ENCODE measurements around the gene SSC5D. TPM values are rescaled to one million over a fixed set of nuclear protein-coding genes. Genes with fewer than 3 reads are reported as not detected.

SSC5D gene
- total RNA-seq, 1 experiment from 2014 or later = 3.2 TPM

- 0 out of 2 replicates have a peak, but pooled peaks cover 2% of the 10 kb centered on the region for H3K4me1 ChIP-seq (ENCODE audit: insufficient read depth, low read length)
- no peak overlapping the region for H4K91ac ChIP-seq (ENCODE audit: insufficient read length, low read depth, low read length)
- no peak overlapping the region for H3K23ac ChIP-seq (ENCODE audit: insufficient read length, low read depth, low read length)
- H2BK5ac ChIP-seq (ENCODE audit: insufficient read length, low read length) = no peak overlapping the region
- H4K20me1 ChIP-seq (ENCODE audit: control insufficient read depth, insufficient read depth, insufficient read length) = no peaks in the 10 kb centered on the region
- peaks cover 20% of the 10 kb centered on the region; the same call in 1 of the 2 replicates for H3K27me3 ChIP-seq (ENCODE audit: insufficient read depth, low read length)
- no peak overlapping the region for H3T11ph ChIP-seq (ENCODE audit: low read length)
- H3K79me2 ChIP-seq (ENCODE audit: insufficient read depth, low read length) = no peaks in the 10 kb centered on the region
- H3K9me3 ChIP-seq (ENCODE audit: control insufficient read depth, low read depth, low read length) = no peaks in the 10 kb centered on the region
- no peak overlapping the region for H3K27ac ChIP-seq (ENCODE audit: insufficient read length, low read depth, low read length)
- TF ChIP-seq, protein P1, sequence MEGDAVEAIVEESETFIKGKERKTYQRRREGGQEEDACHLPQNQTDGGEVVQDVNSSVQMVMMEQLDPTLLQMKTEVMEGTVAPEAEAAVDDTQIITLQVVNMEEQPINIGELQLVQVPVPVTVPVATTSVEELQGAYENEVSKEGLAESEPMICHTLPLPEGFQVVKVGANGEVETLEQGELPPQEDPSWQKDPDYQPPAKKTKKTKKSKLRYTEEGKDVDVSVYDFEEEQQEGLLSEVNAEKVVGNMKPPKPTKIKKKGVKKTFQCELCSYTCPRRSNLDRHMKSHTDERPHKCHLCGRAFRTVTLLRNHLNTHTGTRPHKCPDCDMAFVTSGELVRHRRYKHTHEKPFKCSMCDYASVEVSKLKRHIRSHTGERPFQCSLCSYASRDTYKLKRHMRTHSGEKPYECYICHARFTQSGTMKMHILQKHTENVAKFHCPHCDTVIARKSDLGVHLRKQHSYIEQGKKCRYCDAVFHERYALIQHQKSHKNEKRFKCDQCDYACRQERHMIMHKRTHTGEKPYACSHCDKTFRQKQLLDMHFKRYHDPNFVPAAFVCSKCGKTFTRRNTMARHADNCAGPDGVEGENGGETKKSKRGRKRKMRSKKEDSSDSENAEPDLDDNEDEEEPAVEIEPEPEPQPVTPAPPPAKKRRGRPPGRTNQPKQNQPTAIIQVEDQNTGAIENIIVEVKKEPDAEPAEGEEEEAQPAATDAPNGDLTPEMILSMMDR (conservative IDR thresholded peaks at IDR 0.05) = no peak
- WGBS (ENCODE audit: extremely low coverage, insufficient read length, low lambda C conversion rate) = no CpG with 5 or more reads among the region's 12 CpGs
- peaks cover 4% of the 10 kb centered on the region for H3K23me2 ChIP-seq (ENCODE audit: insufficient read length, low read depth, low read length, poor library complexity, severe bottlenecking)
- no peak overlapping the region for H3K4me2 ChIP-seq (ENCODE audit: insufficient read depth, insufficient read length, low read length)
- no peak overlapping the region for H2BK20ac ChIP-seq (ENCODE audit: low read depth, low read length, poor library complexity, severe bottlenecking)
- Mint-ChIP-seq H3K27me3 (ENCODE audit: low read depth) (peaks cover 27% of the 10 kb centered on the region), H3K27ac (no peak overlapping the region), H3K4me1 (peaks cover 3 to 21% of the 10 kb centered on the region in 2 experiments; a peak in 3 of 4 replicates), H3K9me3 (no peaks in the 10 kb centered on the region; a peak in 1 of 5 replicates), H3K36me3 (ENCODE audit: insufficient read depth in 1 of 3, low read depth in 3 of 3) (peaks cover 15 to 18% (median 16%) of the 10 kb centered on the region in 3 experiments; a peak in 6 of 7 replicates), H3K4me3 (peak overlapping the region in 1 of 2 experiments; percentile 33; a peak in 3 of 5 replicates)
- no peak overlapping the region for H4K5ac ChIP-seq (ENCODE audit: insufficient read length, low read depth, low read length)
- H3K9ac ChIP-seq (ENCODE audit: extremely low read depth, insufficient read length, low read length) = no peak overlapping the region
- no peak overlapping the region for H3K18ac ChIP-seq (ENCODE audit: insufficient read length, low read depth, low read length)
- H2BK120ac ChIP-seq (ENCODE audit: low read depth, low read length, poor library complexity, severe bottlenecking) = no peak overlapping the region
- H3K14ac ChIP-seq (ENCODE audit: insufficient read depth, low read length) = no peak overlapping the region
- no peak overlapping the region for H2AFZ ChIP-seq (ENCODE audit: low read length)
- no peak overlapping the region for H2BK12ac ChIP-seq (ENCODE audit: insufficient read length, low read depth, low read length)
- H4K8ac ChIP-seq (replicated peaks; ENCODE audit: insufficient read length, low read depth, low read length) = no peak overlapping the region
- no peak overlapping the region for H3K4ac ChIP-seq (ENCODE audit: low read depth, low read length)
- no peak overlapping the region for H2AK5ac ChIP-seq (ENCODE audit: insufficient read length, low read length)
- no peak for DNase-seq
- H3K79me1 ChIP-seq (ENCODE audit: insufficient read depth, low read depth, low read length, poor library complexity, severe bottlenecking) = no peaks in the 10 kb centered on the region
- H2BK15ac ChIP-seq (ENCODE audit: low read depth, low read length) = no peak overlapping the region
- no peak overlapping the region for H3K56ac ChIP-seq (ENCODE audit: insufficient read length, low read depth, low read length)
These were observed 34.5 kb upstream of the SSC5D start for GRCh38 chr19:55453511-55454260.

All from H9 (cell line).